Psoas muscle (tissue), 8 donors: ENCODE data around the gene ISOC1. TPM values are rescaled to one million over a fixed set of nuclear protein-coding genes. Genes with fewer than 3 reads are reported as not detected.

Source experiments
- ATAC-seq, 4 donors: fragments of 200-7000 bp; cut with Tn5 transposase; one replicate each; pipeline ENCODE4 v1.9.1; 2020; ENCODE audit warnings: moderate library complexity in 3 of 4, mild to moderate bottlenecking in 2 of 4
- DNase-seq, 2 donors: peaks; one replicate each; pipeline ENCODE4 v3.0.0-alpha.2; 2020
- H3K27ac ChIP-seq: fragments of 200-600 bp; one replicate; pipeline ENCODE4 v1.8.0; 2022
- H3K27me3 ChIP-seq, 3 donors: fragments of 200-600 bp in 1 of 3; one replicate each; pipeline versions ENCODE4 v1.6.1 to v1.8.0; 2013 to 2022; ENCODE audit warnings: low read length in 2 of 3, mild to moderate bottlenecking in 2 of 3, moderate library complexity in 1 of 3; ENCODE audit not compliant: insufficient read depth in 3 of 3
- H3K36me3 ChIP-seq, 2 donors: fragments of 200-600 bp in 1 of 2; one replicate each; pipeline versions ENCODE4 v1.6.1 to v1.8.0; 2013 to 2022; ENCODE audit warnings: low read depth in 1 of 2, mild to moderate bottlenecking in 1 of 2, moderate library complexity in 1 of 2; ENCODE audit not compliant: insufficient read depth in 1 of 2
- H3K4me1 ChIP-seq: fragments of 200-600 bp; one replicate; pipeline ENCODE4 v1.8.0; 2022
- H3K4me3 ChIP-seq: fragments of 200-600 bp; one replicate; pipeline ENCODE4 v1.8.0; 2022; ENCODE audit warnings: mild to moderate bottlenecking
- H3K9me3 ChIP-seq: fragments of 200-600 bp; one replicate; pipeline ENCODE4 v1.8.0; 2022
- WGBS, 3 donors: extraction: QIAGEN DNeasy Blood & Tissue Kit; methylation state at CpG; one replicate each; pipeline versions ENCODE4 v1.1.6 to v1.1.7; 2013; 5-methylcytosine and 5-hydroxymethylcytosine counted together
- intact Hi-C, 2 donors: fragments of 100-400 bp; cut with DNase I; formaldehyde crosslinking; loops; one replicate each; pipeline versions ENCODE4 v1.11.0 to v1.14.2; 2022
- polyA plus RNA-seq, 3 donors: library from polyadenylated mRNA; stranded (reverse); fragments of 200-250 nt; gene quantifications; one replicate each; pipeline ENCODE4 v1.2.3, GENCODE V29; 2013
- total RNA-seq, 4 donors: library from RNA; stranded (reverse); fragmentation: NEBNext Ultra II Directional in 2 of 4; extraction: Animal tissue kit (Norgen Biotek cat#: 25700) in 2 of 4; gene quantifications; one replicate each; pipeline versions ENCODE4 v1.2.1 to v1.2.4, GENCODE V29; 2021 to 2023
- TF ChIP-seq, protein P1 (sequence below): fragments of 200-600 bp; IDR thresholded peaks from one replicate; pipeline ENCODE4 v1.8.0; 2022; ENCODE audit warnings: antibody characterized with exemption
- donor health status: healthy with polysubstance abuse.
- donor health status: DM: no; HTN: no; CAD: no; lungs with moderate emphysema.
- donor health status: Bipolar disorder and iron deficiency.
- donor health status: healthy.
- donor health status: DM: yes; HTN: yes; CAD: no.
- donor health status: DM: no; HTN: no; CAD: no.
- donor health status: DM: no; HTN: no; CAD: no.
- donor health status: DM: yes; HTN: yes; CAD: no.

ISOC1 gene
- total and polyA plus RNA-seq, 7 donors: 6.6 to 18.8 (median 11.3) TPM

- Histone ChIP-seq H3K9me3 (no peaks in the 10 kb centered on the region), H3K27me3 (no peaks in the 10 kb centered on the region), H3K4me1 (peaks cover 5% of the 10 kb centered on the region), H3K36me3 (peaks cover 3 to 14% of the 10 kb centered on the region in 2 donors), H3K4me3 (no peak overlapping the region), H3K27ac (no peak overlapping the region)
- ATAC-seq: no peak
- TF ChIP-seq, protein P1, sequence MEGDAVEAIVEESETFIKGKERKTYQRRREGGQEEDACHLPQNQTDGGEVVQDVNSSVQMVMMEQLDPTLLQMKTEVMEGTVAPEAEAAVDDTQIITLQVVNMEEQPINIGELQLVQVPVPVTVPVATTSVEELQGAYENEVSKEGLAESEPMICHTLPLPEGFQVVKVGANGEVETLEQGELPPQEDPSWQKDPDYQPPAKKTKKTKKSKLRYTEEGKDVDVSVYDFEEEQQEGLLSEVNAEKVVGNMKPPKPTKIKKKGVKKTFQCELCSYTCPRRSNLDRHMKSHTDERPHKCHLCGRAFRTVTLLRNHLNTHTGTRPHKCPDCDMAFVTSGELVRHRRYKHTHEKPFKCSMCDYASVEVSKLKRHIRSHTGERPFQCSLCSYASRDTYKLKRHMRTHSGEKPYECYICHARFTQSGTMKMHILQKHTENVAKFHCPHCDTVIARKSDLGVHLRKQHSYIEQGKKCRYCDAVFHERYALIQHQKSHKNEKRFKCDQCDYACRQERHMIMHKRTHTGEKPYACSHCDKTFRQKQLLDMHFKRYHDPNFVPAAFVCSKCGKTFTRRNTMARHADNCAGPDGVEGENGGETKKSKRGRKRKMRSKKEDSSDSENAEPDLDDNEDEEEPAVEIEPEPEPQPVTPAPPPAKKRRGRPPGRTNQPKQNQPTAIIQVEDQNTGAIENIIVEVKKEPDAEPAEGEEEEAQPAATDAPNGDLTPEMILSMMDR: no peak
- intact Hi-C loops: no loop called here
- WGBS, 3 donors: 81 to 87% (median 87%) methylated on average over 10 of the region's 10 CpGs
- no peak for DNase-seq
Measured at GRCh38 chr5:129114539-129115193, 20.1 kb downstream of the ISOC1 start.

DNA sequence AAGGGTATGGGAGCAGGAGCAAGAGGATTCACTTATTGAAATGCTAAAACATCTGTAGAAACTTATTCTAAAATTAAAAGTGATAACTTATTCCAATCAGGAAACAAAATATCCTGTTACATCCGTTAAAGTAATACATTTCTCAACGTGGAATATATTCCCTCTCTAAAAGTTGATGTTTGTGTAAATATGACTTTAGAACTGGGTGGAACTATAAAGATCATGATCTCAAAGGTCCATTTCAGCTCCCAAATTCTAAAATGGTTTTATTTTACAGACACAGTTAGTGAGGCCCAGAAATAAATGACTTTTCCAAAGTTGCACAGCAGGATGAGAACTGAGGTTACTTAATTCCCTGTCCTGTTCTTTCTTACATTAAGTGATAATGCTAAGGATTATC is 21.1 kb downstream of the ISOC1 start:
- H3K9me3 ChIP-seq: no peaks in the 10 kb centered on the region
- peaks cover 3 to 14% of the 10 kb centered on the region in 2 donors for H3K36me3 ChIP-seq
- intact Hi-C loops: no loop called here
- WGBS, 3 donors: 59 to 66% (median 66%) methylated on average over 2 of the region's 2 CpGs
- TF ChIP-seq, protein P1: no peak
- H3K4me1 ChIP-seq: no peaks in the 10 kb centered on the region
- H3K27me3 ChIP-seq: no peaks in the 10 kb centered on the region
- DNase-seq (no peak), ATAC-seq (no peak)
- H3K27ac ChIP-seq: no peak overlapping the region
- no peak overlapping the region for H3K4me3 ChIP-seq

DNA sequence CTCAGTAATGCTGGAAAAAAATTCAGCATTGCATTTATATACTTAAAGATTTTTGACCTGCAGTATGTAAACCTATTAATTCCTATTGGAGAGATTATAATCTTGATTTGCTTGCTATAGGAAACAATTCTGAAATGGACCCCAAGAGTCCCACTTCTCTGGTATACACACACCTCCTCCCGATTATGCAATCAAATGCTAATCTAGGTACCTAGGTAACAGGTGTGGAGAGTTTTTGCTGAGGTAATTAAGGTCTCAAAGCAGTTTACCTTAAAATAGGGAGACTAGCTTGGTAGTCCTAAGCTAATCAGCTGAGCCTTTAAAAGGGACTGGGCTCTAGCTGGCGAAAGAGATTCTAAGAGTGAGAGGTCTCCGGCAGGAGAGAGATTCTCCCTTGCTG is 22.2 kb downstream of the ISOC1 start:
- WGBS, 3 donors: 94 to 100% (median 96%) methylated on average over 3 of the region's 3 CpGs
- DNase-seq: no peak
- Histone ChIP-seq H3K4me3 (no peak overlapping the region), H3K9me3 (no peaks in the 10 kb centered on the region), H3K27ac (no peak overlapping the region), H3K36me3 (peaks cover 3 to 14% of the 10 kb centered on the region in 2 donors), H3K27me3 (no peaks in the 10 kb centered on the region), H3K4me1 (no peaks in the 10 kb centered on the region)
- no peak for ATAC-seq
- TF ChIP-seq, protein P1: no peak
- intact Hi-C loops: no loop called here

- TF ChIP-seq, protein P1: no peak
- Histone ChIP-seq H3K27ac (no peak overlapping the region), H3K9me3 (no peaks in the 10 kb centered on the region), H3K27me3 (no peaks in the 10 kb centered on the region), H3K4me3 (no peak overlapping the region), H3K36me3 (peaks cover 0 to 3% of the 10 kb centered on the region in 2 donors), H3K4me1 (no peaks in the 10 kb centered on the region)
- intact Hi-C loops: no loop called here
- ATAC-seq: no peak
- no peak for DNase-seq
Measured at GRCh38 chr5:129118405-129118804, 23.9 kb downstream of the ISOC1 start.

DNA sequence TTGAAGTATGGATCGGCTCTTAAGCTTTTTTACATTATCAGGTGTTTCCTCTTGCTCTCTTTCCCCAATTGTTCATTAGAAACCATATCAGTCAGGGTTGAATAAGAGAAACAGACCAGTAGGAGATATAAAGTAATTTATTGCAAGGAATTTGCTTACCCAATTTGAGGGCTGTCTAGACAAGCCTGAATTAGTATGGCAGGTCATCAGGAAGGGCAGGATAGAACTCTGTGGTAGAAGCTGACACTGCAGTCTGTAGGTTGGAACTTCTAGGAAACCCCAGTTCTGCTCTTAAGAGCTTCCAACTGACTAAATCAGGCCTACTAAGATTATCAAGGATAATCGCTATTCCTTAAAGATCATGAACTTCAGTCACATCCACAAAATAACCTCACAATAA is 24.3 kb downstream of the ISOC1 start:
- no peaks in the 10 kb centered on the region for H3K4me1 ChIP-seq
- H3K27ac ChIP-seq: no peak overlapping the region
- DNase-seq (no peak), ATAC-seq (no peak)
- intact Hi-C loops: no loop called here
- WGBS, 3 donors: 66 to 71% (median 66%) methylated on average over 2 of the region's 2 CpGs
- no peaks in the 10 kb centered on the region for H3K9me3 ChIP-seq
- no peaks in the 10 kb centered on the region for H3K27me3 ChIP-seq
- no peak overlapping the region for H3K4me3 ChIP-seq
- TF ChIP-seq, protein P1: no peak
- H3K36me3 ChIP-seq: no peaks in the 10 kb centered on the region
